22Rv1 (cell line): Measurements from ENCODE around the gene CHMP2A.

Experiments
- CTCF ChIP-seq: fragments of 450-650 bp; IDR thresholded peaks from 2 replicates; pipeline ENCODE4 v1.5.1; 2017; ENCODE audit warnings: mild to moderate bottlenecking
- ZFX ChIP-seq: fragments of 450-650 bp; IDR thresholded peaks from 2 replicates; pipeline ENCODE4 v1.6.1; 2017; ENCODE audit warnings: antibody characterized with exemption, borderline replicate concordance

- TF ChIP-seq CTCF (no peak), ZFX (no peak)
These were observed 16.1 kb upstream of the CHMP2A start for GRCh38 chr19:58570770-58571574.
